GM12878 (cell line): ENCODE measurements around the gene MTMR6.

Experiments used
- BCL11A ChIP-seq: IDR thresholded peaks from 2 replicates; pipeline ENCODE4 v1.6.1; 2011; ENCODE audit warnings: low read depth, low read length
- BRCA1 ChIP-seq: IDR thresholded peaks from 2 replicates; pipeline ENCODE4 v1.6.1; 2011; ENCODE audit warnings: low read depth, low read length, improper control_type of control experiment
- CEBPB ChIP-seq, 2 experiments: fragments of 150-350 bp in 1 of 2; IDR thresholded peaks; 2 replicates each; pipeline ENCODE4 v1.6.1; 2012 to 2014; ENCODE audit warnings: low read depth in 2 of 2, low read length in 2 of 2, borderline replicate concordance in 1 of 2, inconsistent platforms in 1 of 2
- EGR1 ChIP-seq, 2 experiments: IDR thresholded peaks; 1 replicate in 1 of 2; 2 replicates in 1 of 2; pipeline ENCODE4 v1.6.1; 2011 to 2012; ENCODE audit warnings: low read depth in 2 of 2, low read length in 2 of 2, borderline replicate concordance in 1 of 2, mild to moderate bottlenecking in 1 of 2, moderate library complexity in 1 of 2
- HCFC1 ChIP-seq: fragments of 150-350 bp; IDR thresholded peaks from 2 replicates; pipeline ENCODE4 v1.6.1; 2014; ENCODE audit warnings: low read length
- POLR2AphosphoS5 ChIP-seq: IDR thresholded peaks from 2 replicates; pipeline ENCODE4 v1.6.1; 2011; ENCODE audit warnings: mild to moderate bottlenecking, low read length, inconsistent platforms
- RBBP5 ChIP-seq: fragments of 200-600 bp; sonication (generic); conservative IDR thresholded peaks from 2 replicates; pipeline ENCODE4 v1.6.1; 2016
- SREBF2 ChIP-seq: IDR thresholded peaks from 2 replicates; pipeline ENCODE4 v1.6.1; 2012; ENCODE audit warnings: mild to moderate bottlenecking, low read length
- STAT3 ChIP-seq: IDR thresholded peaks from 2 replicates; pipeline ENCODE4 v1.6.1; 2011; ENCODE audit warnings: low read depth, low read length, improper control_type of control experiment
- ZZZ3 ChIP-seq: IDR thresholded peaks from 2 replicates; pipeline ENCODE4 v1.6.1; 2011; ENCODE audit warnings: low read depth; ENCODE audit not compliant: control insufficient read depth, insufficient read length
- TF ChIP-seq, protein P1 (sequence below), 3 experiments: IDR thresholded peaks in 2 of 3; conservative IDR thresholded peaks in 1 of 3; 2 replicates each; pipeline ENCODE4 v1.5.1; 2011; ENCODE audit warnings: low read depth in 3 of 3, low read length in 3 of 3, mild to moderate bottlenecking in 3 of 3, control low read depth in 2 of 3, moderate library complexity in 2 of 3, inconsistent platforms in 1 of 3, mixed read lengths in 1 of 3; ENCODE audit not compliant: control insufficient read depth in 2 of 3, insufficient read depth in 1 of 3; ENCODE audit errors: extremely low read depth in 1 of 3
- TF ChIP-seq, protein P2 (sequence below): IDR thresholded peaks from 2 replicates; pipeline ENCODE4 v1.6.1; 2012; ENCODE audit warnings: low read length, inconsistent platforms
- TF ChIP-seq, protein P3 (sequence below): fragments of 450-650 bp; formaldehyde crosslinking; IDR thresholded peaks from 2 replicates; pipeline ENCODE4 v1.4.0; 2020; ENCODE audit warnings: mild to moderate bottlenecking, moderate library complexity

DNA sequence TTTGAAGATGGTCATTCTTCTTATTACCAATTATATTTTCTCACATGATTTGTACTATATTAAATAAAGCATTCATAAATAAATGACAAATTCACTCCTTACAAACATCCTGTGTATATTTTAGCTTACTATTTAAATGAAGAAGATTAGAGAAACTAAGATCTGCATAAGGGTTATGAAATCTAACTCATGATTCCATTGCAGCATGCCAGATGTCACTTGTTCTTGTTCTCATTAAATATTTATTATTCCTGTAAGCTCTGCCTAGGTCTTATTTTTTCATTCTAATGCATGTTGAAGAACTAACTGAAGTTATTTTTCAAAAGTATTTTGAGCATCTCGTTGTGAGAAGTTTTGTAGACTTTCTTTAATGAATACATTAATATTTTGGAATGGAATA lies 32.5 kb upstream of the MTMR6 start:
- TF ChIP-seq POLR2AphosphoS5: no peak
- no peak for TF ChIP-seq CEBPB (IDR thresholded peaks at IDR 0.05; ENCODE audit: borderline replicate concordance in 1 of 2, low read depth in 2 of 2, low read length in 2 of 2)
- no peak for TF ChIP-seq RBBP5
- TF ChIP-seq SREBF2: no peak
- no peak for TF ChIP-seq STAT3
- TF ChIP-seq BCL11A: no peak
- TF ChIP-seq, protein P1, sequence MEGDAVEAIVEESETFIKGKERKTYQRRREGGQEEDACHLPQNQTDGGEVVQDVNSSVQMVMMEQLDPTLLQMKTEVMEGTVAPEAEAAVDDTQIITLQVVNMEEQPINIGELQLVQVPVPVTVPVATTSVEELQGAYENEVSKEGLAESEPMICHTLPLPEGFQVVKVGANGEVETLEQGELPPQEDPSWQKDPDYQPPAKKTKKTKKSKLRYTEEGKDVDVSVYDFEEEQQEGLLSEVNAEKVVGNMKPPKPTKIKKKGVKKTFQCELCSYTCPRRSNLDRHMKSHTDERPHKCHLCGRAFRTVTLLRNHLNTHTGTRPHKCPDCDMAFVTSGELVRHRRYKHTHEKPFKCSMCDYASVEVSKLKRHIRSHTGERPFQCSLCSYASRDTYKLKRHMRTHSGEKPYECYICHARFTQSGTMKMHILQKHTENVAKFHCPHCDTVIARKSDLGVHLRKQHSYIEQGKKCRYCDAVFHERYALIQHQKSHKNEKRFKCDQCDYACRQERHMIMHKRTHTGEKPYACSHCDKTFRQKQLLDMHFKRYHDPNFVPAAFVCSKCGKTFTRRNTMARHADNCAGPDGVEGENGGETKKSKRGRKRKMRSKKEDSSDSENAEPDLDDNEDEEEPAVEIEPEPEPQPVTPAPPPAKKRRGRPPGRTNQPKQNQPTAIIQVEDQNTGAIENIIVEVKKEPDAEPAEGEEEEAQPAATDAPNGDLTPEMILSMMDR (IDR thresholded peaks at IDR 0.05 in 2 of 3, conservative IDR thresholded peaks at IDR 0.05 in 1 of 3; ENCODE audit: control insufficient read depth in 2 of 3, extremely low read depth in 1 of 3, insufficient read depth in 1 of 3, low read depth in 3 of 3, low read length in 3 of 3): no peak
- TF ChIP-seq HCFC1: no peak
- TF ChIP-seq EGR1 (IDR thresholded peaks at IDR 0.05; ENCODE audit: borderline replicate concordance in 1 of 2, low read depth in 2 of 2, low read length in 2 of 2): no peak
- TF ChIP-seq BRCA1: no peak
- TF ChIP-seq, protein P2, sequence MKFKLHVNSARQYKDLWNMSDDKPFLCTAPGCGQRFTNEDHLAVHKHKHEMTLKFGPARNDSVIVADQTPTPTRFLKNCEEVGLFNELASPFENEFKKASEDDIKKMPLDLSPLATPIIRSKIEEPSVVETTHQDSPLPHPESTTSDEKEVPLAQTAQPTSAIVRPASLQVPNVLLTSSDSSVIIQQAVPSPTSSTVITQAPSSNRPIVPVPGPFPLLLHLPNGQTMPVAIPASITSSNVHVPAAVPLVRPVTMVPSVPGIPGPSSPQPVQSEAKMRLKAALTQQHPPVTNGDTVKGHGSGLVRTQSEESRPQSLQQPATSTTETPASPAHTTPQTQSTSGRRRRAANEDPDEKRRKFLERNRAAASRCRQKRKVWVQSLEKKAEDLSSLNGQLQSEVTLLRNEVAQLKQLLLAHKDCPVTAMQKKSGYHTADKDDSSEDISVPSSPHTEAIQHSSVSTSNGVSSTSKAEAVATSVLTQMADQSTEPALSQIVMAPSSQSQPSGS: no peak
- TF ChIP-seq ZZZ3: no peak
- TF ChIP-seq, protein P3, sequence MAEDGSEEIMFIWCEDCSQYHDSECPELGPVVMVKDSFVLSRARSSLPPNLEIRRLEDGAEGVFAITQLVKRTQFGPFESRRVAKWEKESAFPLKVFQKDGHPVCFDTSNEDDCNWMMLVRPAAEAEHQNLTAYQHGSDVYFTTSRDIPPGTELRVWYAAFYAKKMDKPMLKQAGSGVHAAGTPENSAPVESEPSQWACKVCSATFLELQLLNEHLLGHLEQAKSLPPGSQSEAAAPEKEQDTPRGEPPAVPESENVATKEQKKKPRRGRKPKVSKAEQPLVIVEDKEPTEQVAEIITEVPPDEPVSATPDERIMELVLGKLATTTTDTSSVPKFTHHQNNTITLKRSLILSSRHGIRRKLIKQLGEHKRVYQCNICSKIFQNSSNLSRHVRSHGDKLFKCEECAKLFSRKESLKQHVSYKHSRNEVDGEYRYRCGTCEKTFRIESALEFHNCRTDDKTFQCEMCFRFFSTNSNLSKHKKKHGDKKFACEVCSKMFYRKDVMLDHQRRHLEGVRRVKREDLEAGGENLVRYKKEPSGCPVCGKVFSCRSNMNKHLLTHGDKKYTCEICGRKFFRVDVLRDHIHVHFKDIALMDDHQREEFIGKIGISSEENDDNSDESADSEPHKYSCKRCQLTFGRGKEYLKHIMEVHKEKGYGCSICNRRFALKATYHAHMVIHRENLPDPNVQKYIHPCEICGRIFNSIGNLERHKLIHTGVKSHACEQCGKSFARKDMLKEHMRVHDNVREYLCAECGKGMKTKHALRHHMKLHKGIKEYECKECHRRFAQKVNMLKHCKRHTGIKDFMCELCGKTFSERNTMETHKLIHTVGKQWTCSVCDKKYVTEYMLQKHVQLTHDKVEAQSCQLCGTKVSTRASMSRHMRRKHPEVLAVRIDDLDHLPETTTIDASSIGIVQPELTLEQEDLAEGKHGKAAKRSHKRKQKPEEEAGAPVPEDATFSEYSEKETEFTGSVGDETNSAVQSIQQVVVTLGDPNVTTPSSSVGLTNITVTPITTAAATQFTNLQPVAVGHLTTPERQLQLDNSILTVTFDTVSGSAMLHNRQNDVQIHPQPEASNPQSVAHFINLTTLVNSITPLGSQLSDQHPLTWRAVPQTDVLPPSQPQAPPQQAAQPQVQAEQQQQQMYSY: no peak
